ENCODE data around the gene LDLRAD4.

Gene LDLRAD4

DNA sequence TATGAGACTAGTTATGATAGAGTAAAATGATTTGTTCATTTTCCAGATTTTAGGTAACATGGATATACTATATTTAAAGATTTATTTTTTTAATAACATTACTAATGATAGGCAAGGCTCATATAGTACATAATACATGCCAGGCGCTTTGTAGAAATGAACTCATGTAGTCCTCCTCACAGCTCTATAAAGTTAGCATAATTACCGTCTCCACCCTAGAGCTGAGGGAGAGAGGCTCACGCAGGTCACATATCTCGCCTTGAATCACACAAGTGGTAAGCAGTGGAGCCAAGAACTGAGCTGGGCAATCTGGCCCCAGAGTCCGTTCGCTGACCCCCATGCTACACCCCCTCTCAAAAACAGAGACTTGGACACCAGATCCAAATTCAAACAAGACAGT, 285.3 kb downstream of the LDLRAD4 start:
- peaks cover 0 to under 1% (median under 1%) of the 10 kb centered on the region in 3 donors for H3K36me3 ChIP-seq
- peaks cover 0 to 48% (median 29%) of the 10 kb centered on the region in 4 donors for H3K4me1 ChIP-seq
- no peak overlapping the region for H3K4me3 ChIP-seq
- no peaks in the 10 kb centered on the region for H3K9me3 ChIP-seq
- H3K27ac ChIP-seq, result peak overlapping the region; percentile 79 to 85
- intact Hi-C loops (cut with DNase I; ENCODE audit: low total_unique reads), result no loop called here
- no peaks in the 10 kb centered on the region for H3K27me3 ChIP-seq
- DNase-seq, result no peak
- TF ChIP-seq, protein P1, sequence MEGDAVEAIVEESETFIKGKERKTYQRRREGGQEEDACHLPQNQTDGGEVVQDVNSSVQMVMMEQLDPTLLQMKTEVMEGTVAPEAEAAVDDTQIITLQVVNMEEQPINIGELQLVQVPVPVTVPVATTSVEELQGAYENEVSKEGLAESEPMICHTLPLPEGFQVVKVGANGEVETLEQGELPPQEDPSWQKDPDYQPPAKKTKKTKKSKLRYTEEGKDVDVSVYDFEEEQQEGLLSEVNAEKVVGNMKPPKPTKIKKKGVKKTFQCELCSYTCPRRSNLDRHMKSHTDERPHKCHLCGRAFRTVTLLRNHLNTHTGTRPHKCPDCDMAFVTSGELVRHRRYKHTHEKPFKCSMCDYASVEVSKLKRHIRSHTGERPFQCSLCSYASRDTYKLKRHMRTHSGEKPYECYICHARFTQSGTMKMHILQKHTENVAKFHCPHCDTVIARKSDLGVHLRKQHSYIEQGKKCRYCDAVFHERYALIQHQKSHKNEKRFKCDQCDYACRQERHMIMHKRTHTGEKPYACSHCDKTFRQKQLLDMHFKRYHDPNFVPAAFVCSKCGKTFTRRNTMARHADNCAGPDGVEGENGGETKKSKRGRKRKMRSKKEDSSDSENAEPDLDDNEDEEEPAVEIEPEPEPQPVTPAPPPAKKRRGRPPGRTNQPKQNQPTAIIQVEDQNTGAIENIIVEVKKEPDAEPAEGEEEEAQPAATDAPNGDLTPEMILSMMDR (IDR thresholded peaks at IDR 0.05), result no peak

DNA sequence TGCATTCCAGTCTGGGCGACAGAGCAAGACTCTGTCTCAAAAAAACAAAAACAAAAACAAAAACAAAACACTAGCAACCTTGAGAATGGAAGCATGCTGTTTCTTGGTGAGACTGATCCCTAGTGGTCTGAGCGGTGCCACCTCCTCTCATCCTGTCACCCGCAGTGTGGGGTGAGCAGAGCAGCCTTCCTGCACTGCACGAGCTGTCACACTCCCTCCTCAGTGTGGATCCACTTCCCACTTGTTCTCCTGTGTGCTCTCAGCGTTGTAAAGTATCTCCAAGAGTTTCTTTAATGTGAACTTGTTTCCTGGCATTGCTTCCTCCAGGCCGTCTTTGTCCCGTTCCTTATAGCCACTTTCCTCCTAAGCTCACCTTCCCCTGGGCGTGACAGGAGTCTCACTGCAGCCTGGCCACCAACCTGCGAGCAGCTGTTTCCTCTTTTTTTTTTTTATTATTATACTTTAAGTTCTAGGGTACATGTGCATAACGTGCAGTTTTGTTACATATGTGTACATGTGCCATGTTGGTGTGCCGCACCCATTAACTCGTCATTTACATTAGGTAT, 287.3 kb downstream of the LDLRAD4 start:
- H3K4me1 ChIP-seq, result peaks cover 0 to 38% (median 17%) of the 10 kb centered on the region in 4 donors
- intact Hi-C loops (cut with DNase I; ENCODE audit: low total_unique reads), result no loop called here
- TF ChIP-seq, protein P1 (IDR thresholded peaks at IDR 0.05), result no peak
- H3K36me3 ChIP-seq, result no peaks in the 10 kb centered on the region
- H3K4me3 ChIP-seq, result no peak overlapping the region
- no peaks in the 10 kb centered on the region for H3K9me3 ChIP-seq
- no peak overlapping the region for H3K27ac ChIP-seq
- H3K27me3 ChIP-seq, result no peaks in the 10 kb centered on the region
- DNase-seq, result no peak

DNA sequence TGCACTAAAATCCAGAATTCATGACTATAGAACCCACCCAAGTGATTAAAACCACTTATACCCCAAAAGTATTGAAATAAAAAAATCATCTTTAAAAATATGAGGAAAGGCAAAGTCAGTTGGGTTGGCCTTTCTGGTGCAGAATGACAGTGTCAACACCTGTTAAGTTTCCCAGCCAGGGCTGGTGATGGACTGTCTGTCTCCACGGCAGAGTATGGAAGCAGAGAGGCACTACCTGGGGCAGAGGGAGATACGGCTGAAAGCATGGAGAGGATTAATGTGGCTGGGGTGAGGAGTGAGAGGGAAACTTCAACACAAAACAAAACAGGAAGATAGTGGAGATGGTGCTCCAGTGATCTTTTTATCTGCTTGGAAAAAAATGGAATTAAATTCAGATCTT, 292.0 kb downstream of the LDLRAD4 start:
- Histone ChIP-seq H3K27ac (no peak overlapping the region), H3K27me3 (no peaks in the 10 kb centered on the region), H3K4me1 (peaks cover 0 to 33% (median 3%) of the 10 kb centered on the region in 4 donors), H3K36me3 (no peaks in the 10 kb centered on the region), H3K9me3 (no peaks in the 10 kb centered on the region), H3K4me3 (no peak overlapping the region)
- TF ChIP-seq, protein P1 (IDR thresholded peaks at IDR 0.05), result no peak
- intact Hi-C loops (cut with DNase I; ENCODE audit: low total_unique reads), result no loop called here
- no peak for DNase-seq

DNA sequence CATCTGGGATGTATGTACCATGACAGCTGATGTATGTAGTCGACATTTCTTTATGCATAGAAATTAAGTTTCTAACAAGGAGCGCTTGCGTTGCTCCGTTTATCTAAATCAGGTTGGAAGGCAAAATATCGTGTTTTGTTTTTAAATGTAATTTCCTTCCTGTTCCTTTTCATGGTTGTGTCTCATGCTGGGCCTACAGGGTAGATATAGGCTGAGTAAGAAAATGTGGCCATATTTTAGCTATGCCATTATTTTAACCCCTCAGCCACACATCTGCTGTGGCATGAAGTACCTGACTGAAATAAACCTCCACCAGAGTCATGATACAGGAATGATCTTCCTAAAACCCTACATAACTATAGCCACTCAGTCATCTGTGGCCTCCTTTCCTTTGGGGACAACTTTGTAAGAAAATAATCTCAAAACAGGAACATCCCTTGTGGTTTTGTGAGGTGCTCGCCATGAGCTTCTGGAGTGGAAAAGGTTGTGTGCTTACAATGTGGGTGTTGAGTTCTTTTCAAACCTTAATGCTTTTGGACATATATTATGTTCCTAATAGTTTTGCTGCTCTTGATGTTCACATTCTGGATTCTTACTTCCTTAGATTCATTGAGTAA, 293.5 kb downstream of the LDLRAD4 start:
- peak overlapping the region in 1 of 2 donors; percentile 6 for H3K27ac ChIP-seq
- no peak overlapping the region for H3K4me3 ChIP-seq
- H3K9me3 ChIP-seq, result no peaks in the 10 kb centered on the region
- intact Hi-C loops (cut with DNase I; ENCODE audit: low total_unique reads), result no loop called here
- H3K36me3 ChIP-seq, result peaks cover 0 to 8% (median 8%) of the 10 kb centered on the region in 3 donors
- H3K4me1 ChIP-seq, result peaks cover 0 to 33% (median 3%) of the 10 kb centered on the region in 4 donors
- no peaks in the 10 kb centered on the region for H3K27me3 ChIP-seq
- DNase-seq, result no peak
- TF ChIP-seq, protein P1 (IDR thresholded peaks at IDR 0.05), result no peak

DNA sequence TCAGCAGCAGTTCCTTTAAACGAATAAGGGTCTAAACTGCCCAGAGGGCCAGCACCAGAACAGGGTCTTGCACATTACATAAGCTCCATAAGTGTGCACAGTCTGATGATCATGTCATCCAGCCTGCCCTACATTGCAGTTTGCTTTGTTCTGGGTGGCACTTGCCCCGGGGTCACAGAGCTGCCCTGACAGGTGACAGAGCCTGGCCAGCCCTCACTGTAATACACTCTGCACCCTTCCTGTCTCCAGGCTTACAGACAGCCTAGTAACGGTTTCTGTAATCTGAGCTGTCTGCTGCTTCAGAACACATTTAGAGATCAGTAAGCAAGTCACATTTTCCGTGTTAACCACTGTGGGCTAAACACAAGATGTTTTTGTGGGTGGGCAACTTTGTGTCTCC, 294.5 kb downstream of the LDLRAD4 start:
- peaks cover 0 to 12% (median 8%) of the 10 kb centered on the region in 3 donors for H3K36me3 ChIP-seq
- H3K27me3 ChIP-seq, result no peaks in the 10 kb centered on the region
- no peak overlapping the region for H3K4me3 ChIP-seq
- no peaks in the 10 kb centered on the region for H3K9me3 ChIP-seq
- intact Hi-C loops (cut with DNase I; ENCODE audit: low total_unique reads), result no loop called here
- TF ChIP-seq, protein P1 (IDR thresholded peaks at IDR 0.05), result no peak
- H3K4me1 ChIP-seq, result peaks cover 0 to 26% (median 3%) of the 10 kb centered on the region in 4 donors
- H3K27ac ChIP-seq, result peak overlapping the region in 1 of 2 donors; percentile 19
- no peak for DNase-seq

All from tibial artery (tissue), 4 donors.